ENCODE data around the gene TBC1D14.

Gene TBC1D14

DNA sequence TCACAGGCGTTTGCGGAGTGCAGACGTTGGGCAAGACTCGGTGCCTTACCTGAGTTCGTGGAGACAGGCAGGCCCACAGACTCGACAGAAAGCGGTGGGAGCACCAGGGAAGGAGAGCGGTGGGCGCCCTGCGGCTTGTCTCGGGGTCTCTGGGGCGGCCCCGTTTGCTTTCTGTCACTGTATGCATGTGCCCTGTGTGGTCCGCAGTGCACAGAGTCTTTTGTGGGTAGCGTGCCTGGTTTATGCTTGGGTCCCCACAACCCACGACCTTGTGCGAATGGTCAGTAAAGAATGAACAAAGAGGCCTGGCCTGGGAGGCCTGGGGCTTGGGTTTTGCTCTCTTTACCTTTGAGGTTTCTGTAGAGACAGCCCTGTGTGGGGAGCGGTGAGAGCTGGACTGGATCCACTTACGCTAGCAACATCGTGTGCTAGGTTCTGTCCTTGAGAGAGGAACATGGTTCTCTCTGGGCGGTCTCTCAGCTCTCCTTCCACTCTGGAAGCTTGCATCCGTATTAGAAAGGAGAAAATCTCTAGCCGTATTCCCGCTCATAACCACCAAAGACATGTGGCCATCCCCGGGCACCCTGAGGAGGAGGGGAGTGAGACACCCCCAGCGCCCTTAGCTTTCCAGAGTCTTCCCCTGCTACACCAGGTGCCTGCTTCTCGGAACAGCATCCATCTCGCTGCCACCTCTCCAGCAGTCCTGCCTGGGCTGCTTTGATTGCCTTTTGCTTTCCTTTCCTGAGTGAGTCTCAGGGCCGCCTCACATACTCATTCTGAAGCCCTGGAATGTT is 134.7 kb downstream of the TBC1D14 start:
- peak; percentile 26 for DNase-seq (ENCODE audit: low spot score)

DNA sequence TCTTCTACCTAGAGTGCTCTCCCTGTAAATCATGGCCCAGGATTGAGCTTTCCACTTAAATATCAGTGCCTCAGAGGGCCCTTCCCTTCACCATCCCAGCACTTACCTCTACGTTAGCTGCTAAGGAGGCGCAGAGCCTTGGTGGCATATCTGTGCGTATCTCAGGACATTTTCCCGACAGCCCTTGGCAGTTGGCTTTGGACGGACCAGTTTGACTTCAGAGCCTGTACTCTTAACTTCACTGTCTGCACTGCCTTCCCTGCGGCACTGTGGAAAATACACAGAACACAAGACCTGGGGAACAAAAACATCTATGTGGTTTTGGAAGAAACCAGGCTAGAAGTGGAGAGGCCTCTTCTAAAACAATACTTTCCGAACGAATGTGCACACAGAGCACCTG is 135.9 kb downstream of the TBC1D14 start:
- DNase-seq (ENCODE audit: low spot score) = no peak

DNA sequence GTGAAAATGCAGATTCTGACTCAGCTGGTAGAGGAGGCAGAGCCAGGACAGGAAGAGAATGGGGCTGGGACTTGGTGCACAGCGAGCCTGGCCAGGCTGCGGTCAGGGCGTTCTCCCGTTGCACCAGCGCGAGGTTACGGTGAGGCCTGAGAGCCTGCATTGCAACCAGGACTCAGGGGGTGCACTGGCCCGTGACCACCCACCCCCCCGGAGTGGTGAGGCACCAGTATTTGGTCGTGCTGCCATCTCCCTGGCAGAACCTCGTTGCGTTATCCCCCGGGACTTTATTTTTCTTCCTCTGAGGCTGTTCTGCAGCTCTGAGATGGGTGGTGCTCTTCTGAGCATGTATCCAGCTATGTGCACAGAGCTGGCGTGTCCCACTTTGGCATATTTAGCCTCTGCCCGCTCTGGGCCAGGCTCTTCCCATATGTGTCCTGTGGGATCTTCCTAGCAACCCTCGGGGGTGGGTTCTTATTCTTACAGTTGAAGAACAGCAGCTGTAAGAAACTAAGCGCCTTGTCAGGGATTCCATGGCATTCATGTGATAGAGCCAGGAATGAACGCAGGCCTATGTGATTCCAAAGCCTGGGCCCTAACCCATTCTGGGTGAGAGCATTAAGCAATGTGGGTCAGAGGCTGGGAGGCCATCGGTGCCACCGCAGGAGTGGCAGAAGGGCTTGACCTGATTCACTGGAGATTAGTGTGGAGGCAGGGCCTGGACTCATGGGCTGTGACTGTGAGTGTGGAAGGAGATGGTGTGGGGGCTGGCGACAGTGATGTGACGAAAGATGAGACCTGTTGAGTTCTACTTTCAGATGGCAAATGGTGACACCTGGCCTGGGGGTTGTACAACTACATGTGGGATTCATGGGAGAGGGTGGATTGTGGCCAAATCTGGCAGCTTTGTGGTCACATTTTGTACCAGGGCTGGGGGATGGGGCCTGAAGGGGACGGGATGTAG is 136.6 kb downstream of the TBC1D14 start:
- peak; percentile 93 for DNase-seq (ENCODE audit: low spot score)

DNA sequence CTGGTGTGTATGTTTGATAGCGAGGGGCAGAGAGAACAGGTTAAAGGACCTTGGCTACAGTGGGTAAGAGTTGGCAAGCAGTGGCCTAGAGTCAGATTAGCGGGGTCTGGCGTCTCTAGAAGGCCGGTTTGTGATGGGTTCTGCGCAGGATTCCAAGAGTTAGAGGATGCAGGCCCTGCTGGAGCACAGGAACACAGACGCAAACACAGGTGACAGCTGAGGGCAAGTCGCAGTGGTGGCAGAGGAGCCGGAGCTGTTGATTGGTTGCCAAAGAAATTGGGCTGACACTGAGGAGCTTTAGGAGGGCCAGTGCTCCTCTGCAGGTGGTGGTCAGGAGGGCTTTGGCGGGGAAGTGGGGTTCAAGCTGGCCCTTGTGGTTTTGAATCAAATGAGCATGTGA is 137.3 kb downstream of the TBC1D14 start:
- no peak for DNase-seq (ENCODE audit: low spot score)

DNA sequence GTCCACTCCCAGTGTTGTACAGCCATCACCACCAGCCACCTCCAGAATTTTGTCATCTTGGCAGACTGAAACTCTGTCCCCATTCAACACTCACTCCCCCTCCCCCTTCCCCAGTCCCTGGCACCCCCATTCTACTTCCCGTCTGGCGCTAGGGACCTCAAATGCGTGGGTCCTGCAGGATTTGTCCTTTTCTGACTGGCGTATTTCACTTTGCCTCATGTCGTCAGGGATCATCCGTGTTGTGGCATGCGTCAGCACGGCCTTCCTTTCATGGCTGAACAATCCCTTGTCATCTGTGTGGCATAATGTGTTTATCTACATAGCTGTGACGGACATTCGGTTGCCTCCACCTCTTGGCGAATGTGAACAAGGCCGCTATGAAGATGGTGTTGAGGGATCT is 139.0 kb downstream of the TBC1D14 start:
- DNase-seq (ENCODE audit: low spot score) = peak; percentile 40

DNA sequence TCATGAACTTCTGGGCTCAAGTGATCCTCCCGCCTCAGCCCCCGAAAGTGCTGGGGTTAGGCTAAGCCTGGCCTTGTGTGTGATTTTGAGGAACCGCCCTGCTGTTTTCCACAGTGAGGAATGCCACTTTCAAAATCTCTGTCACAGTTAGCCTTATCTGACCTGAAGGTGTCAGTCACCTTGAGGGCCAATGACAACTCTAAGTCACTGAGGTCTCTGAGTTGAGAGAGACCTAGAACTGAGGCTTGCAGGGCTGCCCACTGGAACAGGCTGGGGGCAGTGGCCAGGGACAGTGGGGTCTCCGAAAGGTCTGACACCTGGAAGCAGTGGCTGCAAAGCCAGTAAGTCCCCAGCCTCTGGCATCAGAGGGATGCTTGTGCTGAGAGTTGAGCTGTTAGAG is 139.7 kb downstream of the TBC1D14 start:
- DNase-seq (ENCODE audit: low spot score) = no peak

DNA sequence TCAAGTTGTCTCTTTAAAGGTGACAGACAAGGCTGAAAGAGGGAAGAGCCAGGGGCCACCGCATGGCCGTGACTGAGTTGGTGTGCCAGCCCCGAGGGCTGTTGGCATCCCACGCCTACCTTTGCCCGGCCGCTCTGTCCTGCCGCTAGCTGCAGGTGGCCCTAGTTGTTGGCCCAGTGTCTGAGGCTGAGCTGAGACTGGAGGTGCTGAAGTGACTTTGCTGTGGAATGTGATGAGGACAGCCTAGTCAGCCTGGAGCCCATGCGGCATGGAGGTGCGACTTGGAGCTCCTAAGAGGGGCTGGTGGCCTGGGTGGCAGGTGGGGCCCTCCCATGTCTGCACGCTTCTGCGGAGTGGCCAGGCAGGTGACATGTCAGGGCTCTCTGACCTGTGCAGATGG is 140.1 kb downstream of the TBC1D14 start:
- no peak for DNase-seq (ENCODE audit: low spot score)

DNA sequence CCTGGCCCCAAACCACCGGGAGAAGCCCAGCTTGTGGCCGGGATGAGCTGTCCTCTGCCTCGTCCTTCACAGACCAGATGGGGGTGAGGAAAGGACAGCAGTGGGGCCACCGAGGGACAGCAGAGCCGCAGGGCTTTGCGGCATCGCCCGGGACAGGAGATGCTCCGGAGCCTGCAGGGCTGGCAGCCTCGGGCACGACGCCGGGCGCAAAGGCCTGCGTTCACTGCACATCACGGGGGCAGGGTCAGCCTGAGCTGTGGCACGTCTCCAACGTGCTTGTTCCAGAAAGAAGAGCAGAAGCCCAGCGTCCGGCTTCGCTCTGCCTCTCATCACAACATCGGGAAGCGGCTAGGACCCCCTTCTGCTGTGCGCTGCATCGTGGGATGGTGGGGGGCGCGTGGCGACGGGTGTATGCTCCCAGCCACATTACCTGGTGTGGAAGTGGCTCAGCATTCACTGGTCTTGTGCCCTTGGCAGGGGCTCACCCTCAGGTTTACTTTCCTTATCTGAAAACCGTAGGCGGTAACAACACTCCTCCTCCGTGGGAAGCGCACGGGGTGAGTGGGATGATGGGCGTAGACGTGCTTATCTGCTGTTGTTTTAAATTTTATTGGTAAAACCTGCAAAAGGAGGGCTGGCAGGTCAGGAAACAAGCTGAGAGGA is 141.0 kb downstream of the TBC1D14 start:
- no peak for DNase-seq (ENCODE audit: low spot score)

DNA sequence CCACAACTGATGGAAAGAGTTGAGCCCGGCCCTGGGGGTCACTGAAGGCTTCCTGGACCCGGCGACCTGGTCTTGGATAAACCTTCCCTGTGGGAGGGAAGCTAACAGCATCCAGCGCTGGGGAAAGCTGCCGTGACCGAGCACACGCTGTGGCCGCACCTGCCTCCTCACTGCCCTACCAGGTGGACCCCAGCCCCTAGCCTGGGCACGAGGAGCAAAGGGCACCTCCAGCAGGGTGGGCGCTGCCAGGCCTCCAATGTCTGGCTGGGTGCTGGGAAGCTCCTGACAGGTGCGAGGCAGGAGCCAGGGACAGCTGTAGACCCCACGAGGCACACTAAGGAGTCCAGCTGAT is 141.5 kb downstream of the TBC1D14 start:
- DNase-seq (ENCODE audit: low spot score) = no peak

DNA sequence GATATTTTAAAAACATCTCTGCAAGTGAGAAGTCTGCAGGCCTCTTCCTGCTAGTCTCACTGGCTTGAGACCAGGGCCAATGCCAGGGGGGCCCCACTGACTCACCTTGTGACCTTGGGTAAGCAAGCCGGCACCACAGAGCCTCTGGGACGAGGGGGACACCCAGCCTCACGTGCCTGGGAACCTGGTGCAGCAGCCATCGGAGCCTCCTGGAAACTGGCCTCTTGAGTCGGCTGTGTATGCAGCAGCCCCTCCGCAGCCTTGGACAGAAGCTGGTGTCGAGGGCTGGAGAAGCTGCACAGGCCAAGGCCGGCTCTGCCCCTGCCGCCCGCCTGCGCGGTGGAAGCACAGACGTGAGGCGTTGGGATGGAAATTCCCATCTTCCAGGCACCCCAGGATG is 142.3 kb downstream of the TBC1D14 start:
- no peak for DNase-seq (ENCODE audit: low spot score)

DNA sequence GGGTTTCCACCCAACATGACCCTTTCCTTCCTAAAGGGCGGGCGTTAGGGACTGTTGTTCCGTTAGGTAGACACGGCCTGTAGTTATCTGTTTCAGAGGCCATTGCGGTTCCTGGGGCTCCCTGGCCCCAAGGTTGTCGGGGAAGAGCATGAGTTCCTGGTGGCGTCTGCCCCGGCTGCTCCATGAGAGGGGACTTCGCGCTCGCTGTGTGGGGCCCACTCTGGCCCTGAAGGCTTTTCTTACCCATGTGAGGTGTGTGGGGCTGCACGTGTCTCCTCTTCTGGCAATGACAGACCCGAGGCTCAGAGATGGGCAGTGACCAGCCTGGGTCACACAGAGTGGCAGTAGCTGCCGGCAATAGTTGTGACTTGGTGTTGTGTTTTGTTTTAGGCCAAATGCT is 142.7 kb downstream of the TBC1D14 start:
- DNase-seq (ENCODE audit: low spot score) = no peak

DNA sequence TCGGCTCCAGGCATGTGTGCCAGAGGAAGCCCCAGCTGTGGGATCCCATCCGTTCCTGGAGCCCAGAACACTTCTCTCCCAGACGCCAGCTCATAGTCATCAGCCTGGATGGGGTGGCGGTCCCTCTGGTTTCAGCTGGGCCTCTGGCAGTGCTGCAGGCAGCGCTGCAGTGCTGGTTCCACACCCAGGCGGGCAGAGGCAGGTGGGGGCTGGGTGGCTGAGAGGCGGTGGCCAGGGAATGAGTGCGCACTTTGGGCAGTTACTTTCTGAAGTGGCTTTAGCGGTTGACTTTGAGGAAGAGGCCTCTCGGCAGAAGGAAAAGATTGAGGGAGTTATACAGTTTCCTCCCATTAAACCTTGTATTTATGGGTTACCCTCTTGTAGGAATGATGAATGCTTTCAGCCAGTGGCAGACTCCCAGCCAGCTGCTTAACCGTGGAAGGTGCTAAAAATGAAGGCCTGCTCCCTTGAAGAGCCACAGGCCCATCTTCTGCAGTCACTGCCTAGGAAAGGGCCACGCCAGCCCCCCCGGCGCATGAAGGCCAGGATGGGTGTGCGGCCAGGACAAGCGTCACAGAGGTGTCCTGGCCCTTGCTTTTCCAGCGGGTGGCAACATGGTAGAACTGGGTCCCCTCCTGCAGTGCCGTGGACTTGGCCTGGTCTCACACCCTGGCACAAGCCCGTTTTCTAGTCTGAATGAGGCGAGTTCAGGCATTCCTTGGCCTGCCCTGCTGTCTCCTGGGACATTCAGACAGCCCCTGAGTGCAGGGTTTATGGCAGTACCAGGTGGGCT is 143.5 kb downstream of the TBC1D14 start:
- no peak for DNase-seq (ENCODE audit: low spot score)

DNA sequence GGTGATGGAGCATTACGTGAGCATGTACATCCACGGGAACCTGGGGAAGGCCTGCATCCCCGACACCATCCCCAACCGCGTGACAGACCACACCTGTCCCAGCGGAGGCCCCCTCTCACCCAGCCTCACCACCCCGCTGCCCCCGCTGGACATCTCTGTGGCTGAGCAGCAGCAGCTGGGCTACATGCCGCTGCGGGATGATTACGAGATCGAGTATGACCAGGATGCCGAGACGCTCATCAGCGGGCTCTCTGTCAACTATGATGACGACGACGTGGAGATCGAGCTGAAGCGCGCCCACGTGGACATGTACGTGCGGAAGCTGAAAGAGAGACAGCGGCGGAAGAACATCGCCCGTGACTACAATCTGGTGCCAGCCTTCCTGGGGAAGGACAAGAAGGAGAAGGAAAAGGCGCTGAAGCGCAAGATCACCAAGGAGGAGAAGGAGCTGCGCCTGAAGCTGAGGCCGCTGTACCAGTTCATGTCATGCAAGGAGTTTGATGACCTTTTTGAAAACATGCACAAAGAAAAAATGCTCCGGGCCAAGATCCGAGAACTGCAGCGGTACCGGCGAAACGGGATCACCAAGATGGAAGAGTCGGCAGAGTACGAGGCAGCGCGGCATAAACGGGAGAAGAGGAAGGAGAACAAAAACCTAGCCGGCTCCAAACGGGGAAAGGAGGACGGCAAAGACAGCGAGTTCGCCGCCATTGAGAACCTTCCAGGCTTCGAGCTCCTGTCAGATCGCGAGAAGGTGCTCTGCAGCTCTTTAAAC is 144.7 kb downstream of the TBC1D14 start:
- no peak for DNase-seq (ENCODE audit: low spot score)

DNA sequence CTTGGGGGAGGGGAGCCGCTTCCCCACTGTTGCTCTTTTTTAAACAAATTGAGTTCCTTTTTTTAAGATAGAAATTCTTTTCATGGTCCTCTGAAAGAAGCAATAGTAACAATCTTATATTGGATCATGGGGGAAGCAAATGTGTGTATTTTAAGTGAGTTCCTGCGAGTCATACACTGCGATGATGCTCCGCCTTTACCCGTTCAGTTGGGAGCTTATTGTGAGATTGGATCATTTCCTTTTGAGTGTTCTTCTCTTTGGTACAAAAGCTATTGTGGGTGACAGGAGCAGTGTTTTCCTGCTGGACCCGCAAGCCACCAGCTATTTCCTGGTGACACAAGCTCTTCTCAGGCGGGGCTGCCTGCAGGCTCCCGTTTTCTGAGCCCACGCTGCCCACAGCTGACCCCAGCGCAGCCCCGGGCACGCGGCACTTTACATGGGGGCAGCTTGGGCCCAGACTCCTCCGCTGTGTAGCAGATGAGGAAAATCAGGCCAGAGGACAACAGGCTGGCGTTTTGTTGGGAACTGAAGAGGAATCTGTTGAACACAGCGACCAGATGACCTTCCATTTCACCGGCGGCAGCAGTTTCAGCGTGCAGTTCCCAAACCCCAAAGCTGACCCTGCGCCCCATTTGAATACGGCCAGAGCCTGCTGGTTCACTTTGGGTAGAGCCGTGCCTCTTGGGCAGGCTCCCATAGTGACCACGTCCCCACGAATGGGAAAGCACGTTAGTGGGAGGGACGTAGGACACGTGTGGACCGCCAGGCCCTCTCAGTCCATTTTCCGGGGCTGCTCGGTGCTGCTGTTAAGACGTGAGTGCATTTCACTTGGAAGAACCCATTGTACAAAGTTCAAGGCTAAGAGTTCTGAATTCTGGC is 145.7 kb downstream of the TBC1D14 start:
- DNase-seq (ENCODE audit: low spot score) = peak; percentile 51

DNA sequence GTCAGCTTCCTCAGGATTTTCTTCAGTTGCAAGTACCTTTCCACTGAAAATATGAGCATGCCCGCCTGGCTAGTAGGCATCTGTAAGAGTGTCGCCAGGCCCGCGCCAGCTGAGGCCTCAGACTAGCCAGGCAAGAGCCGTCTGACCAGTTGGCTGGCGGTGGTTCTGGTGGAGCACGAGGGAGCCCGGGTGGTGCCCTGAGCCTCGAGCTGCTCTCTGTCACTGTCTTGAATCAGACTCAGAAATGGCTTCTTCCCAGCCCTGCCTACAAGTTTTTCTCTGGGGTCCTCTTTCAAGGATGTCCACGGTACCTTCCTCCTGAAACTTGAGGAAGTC is 146.3 kb downstream of the TBC1D14 start:
- DNase-seq (ENCODE audit: low spot score) = no peak

DNA sequence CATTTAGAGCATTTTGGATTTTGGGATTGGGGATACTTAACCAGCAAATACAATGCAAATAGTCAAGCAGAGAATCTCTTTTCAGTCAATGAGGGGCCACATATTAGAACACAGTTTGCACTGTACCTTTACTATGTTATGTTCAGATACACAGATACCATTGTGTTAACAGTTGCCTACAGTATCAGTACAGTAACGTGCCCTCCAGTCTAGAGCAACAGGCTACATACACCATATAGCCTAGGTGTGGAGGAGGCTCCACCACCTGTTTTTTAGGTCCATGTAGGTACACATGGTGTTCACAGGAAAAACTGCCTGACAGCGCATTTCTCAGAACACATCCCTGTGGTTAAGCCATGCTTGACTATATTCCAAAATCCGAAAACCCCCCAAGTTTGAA is 149.2 kb downstream of the TBC1D14 start:
- DNase-seq (ENCODE audit: low spot score) = no peak

DNA sequence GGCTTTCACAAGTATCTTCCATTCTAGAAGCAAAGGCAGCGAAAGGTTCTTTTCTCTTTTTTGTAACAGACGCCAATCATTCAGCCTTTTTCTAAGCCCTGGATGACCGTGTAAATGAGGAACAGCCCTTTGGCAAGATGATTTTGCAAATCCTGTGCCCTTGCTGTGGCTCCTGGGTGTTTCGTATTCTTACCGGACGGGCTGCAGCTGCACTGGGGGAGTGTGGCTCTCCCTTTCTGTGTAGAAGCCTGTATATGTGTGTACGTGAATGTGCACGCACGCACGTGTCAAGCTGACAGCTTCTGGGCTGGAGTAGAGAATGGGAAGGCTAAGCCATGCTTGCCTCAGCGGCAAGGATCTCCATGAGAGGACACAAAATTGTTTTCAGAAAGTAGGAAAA is 150.0 kb downstream of the TBC1D14 start:
- DNase-seq (ENCODE audit: low spot score) = no peak

DNA sequence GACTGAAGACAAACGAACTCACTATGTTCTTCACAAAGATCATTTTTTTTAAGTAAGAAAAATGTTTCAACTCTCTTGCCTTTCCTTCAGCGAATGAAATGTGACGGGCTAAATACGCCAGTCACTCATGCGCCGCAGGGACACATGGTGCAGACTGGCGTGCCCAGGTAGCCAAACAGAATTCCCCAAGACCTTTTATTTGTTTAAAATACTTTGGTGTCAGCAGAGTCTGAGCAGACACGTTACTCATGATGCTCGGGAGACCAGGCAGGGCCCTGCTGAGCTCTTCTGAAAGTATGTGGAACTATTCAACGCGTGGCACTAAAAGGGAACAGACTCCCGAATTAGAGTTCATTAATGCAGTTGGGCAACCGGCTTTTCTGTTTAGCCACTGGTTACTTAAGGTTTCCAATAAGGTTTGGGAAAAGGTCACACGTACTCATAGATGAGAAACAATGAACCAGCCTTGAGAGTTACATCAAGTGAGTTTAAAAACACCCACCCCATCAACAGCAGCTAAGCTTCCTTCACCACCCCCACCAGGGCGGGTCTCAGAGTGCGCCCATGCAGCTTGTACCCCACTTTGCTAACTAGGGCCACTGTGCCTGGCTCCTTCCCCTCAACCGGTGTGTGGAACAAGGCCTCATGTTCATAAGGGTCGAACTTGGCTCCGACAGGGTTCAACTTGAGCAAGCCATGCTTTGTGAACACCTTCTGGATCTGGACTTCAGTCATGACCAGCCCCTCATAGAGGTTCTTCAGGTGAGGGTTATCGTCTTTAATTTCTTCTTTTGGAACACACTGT is 150.9 kb downstream of the TBC1D14 start:
- no peak for DNase-seq (ENCODE audit: low spot score)

DNA sequence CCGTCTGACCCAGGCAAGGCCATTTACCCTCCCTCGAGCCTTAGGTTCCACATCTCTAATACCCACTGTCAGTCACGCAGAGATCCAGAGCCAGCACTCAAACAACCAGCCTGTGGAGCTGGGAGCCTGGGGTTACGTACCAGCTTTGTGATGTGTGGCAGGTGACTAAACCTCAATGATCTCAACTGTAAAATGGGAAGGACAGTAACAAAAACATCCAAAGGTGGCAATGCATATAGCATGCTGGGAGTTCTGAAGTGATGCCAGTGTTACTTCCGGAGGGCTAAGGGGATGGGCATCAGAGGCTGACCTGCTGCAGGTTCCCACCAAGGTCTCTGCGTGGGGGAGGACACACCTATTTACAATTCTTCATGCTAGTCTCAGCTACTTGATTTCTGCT is 152.2 kb downstream of the TBC1D14 start:
- no peak for DNase-seq (ENCODE audit: low spot score)

Measured in kidney tubule cell (primary cell).